ENCODE measurements around the gene CCDC70.
"Not testable (repeated sequence)": the region's sequence is repeated elsewhere in the genome, so short reads cannot be mapped to it uniquely, and the experiment has no call there.

Gene CCDC70

GRCh38 chr13:51865838-51866237, 4.1 kb downstream of the CCDC70 start:
- DNase-seq: no peak

GRCh38 chr13:51867062-51867461, 5.3 kb downstream of the CCDC70 start:
- DNase-seq: no peak

DNA sequence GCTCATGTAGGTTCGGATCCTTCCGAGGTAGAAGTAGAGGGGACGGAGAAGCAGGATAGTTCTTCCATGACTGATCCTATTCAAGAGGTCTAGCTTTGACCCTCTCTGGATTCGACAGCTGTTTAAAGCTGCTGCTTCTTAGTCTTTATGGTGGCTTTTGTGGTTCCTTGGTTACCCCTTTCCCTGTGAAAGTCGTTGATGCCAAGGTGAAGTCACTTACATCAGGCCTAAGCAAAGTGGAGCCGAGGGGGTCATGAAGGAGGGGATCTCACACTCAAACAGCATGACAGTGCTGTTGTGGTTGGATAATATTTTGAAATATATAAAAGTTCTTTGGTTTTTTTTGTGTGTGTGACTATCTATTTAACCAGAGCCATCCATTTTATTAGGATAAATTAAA, 8.1 kb downstream of the CCDC70 start:
- no peak for DNase-seq

- no peak for DNase-seq
Measured at GRCh38 chr13:51870616-51871015, 8.8 kb downstream of the CCDC70 start.

GRCh38 chr13:51873117-51873798, 11.5 kb downstream of the CCDC70 start:
- no peak for DNase-seq

- no peak for DNase-seq
Measured at GRCh38 chr13:51873837-51874236, 12.1 kb downstream of the CCDC70 start.

GRCh38 chr13:51874651-51875050, 12.9 kb downstream of the CCDC70 start:
- DNase-seq: no peak

DNA sequence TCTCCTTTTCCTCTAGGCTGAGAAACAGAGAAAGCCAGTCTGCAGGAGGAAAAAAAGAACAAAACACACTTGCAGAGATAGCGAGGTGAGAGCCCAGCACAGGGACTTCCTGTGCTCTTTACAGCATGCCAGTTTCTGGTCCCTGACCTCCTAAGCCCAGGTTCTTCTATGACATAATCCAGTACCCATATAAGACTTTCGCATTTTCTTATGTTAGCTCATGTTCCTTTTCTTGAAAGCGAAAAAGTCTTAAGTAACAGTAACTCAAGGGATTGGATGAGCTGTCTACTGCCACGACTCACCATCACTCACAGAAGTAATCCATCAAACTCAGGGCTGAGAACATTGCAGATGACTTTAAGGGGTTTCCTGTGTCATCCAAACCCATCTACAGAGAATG, 17.4 kb downstream of the CCDC70 start:
- no peak for DNase-seq

DNA sequence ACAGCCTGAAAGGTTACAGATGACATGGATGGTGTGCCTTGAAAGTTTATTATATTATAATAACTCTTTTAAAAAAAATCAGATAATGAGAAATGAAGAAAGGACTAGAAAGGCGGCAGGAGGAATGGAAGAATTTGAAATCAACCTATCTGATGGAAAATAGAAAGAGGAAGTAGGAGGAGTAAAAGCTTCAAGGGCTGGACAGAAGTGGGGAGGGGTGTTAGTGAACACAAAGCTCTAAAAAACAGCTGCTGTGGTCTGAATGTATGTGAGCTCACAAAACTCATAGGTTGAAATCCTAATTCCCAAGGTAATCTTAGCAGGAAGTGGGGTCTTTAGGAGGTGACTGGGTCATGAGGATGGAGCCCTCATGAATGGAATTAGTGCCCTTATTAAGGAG, 19.5 kb downstream of the CCDC70 start:
- no peak for DNase-seq

DNA sequence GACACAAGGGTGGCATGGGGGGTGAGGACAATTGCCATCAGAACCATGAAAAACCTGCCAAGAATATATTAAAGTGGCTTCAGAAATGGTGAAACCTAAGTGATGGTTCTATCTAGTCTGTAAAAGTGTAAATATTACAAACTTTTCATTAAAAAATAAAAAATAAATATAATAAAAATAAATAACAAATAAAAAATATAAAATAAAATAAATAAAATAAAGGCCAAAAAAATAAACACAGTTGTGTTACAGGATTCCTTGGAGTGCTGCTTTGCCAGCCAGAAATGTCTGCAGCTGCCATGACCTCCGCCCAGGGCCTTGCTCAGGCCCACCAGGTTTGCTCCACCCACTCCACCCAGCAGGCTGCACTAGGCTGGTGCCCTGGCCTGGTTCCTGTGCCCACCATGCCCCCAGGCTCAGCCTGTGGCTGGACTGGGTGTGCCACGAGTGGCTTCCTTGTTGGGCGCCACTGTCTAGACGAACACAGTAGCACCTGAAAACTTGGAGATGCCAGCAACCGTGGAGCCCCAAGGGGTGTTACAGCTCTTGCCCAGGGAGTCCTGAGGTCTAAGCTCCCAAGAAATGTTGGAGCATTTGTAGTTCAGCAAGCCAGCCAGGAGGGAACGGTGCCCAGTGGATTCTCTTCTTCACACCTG, 20.9 kb downstream of the CCDC70 start:
- DNase-seq: no peak

GRCh38 chr13:51883226-51883600, 21.4 kb downstream of the CCDC70 start:
- no peak for DNase-seq

GRCh38 chr13:51885651-51886050, 23.9 kb downstream of the CCDC70 start:
- DNase-seq: no peak

DNA sequence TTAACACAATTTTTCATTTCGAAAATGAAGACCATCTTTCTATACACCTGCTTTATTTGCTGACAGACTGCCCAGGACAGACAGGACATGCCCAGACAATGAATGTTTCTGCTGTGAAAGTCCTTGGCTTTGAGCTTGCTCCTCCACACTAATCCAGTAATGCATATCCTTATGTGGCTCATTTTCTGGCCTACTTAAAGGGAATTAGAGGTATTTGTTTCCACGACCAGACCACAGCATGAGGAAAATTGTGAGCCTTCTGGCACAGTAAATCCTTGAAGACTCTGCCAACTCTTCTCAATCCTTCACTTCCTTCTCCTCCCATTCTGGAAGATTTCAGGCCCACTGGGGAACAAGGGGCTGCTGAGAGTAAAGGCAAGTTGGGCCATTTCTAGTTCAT, 25.7 kb downstream of the CCDC70 start:
- no peak for DNase-seq

- no peak for DNase-seq
Measured at GRCh38 chr13:51892657-51893056, 30.9 kb downstream of the CCDC70 start.

DNA sequence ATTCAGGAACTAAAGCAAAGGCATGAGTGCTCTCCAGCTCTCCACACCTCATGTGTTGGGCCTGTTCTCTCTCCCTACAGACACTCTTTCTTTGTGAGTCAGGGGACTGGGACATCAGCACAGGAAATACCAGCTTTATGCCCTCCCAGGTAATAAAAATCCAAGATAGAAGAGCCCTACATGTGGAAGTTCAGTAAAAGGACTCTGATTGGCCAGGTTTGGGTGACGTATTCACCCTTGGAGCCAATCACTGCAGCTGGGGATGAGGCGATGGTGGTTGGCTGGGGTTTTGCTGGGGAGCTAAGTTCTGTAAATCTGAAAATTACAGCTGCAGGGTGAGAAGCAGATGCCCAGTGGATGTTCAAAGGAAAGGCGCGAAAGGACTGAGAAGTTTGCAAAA, 32.5 kb downstream of the CCDC70 start:
- DNase-seq: no peak

DNA sequence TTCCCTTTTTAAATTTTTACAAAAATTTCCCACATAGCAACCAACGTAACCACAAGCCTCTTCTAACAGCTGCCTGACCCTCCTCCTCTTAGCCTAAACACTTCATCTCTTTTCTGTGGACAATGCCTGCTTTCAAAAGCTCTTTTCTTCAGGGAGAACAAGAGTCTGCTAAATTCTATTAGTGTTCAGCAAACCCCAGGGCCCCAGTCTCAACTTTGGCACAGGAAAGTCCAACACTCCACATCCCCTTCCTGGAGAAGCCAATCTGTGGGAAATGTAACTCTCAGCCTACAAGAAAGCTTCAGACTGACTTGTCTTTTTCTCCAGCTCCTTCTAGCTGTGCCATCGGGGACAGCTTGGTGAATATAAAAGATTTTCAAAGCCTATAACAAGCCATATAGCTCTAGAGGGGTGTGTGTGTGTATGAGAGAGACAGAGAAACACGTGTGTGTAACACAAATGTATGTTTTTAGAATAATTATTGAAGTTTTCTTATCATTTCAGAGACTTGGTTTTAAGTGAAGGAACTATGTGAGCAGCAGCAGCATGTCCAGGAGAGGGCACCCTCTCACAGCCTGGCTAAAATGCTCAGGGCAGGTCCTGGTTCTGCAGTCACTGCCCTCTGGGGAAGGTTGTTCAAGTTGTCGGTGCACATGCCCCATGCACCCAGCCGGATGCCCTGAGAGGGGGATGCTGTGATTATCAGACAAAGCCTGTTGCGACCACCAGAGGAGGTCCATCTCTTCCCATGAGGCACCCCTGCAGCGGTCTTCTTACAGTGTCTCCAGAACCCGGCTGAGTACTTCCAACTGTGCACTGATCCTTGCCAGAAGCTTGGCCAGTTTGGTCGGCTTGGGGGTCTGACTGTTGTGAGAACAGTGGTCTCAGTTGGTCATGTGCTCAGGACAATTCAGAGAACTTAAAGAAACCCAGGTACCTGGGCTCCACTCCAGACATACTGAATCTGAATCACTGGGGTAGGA, 34.4 kb downstream of the CCDC70 start:
- peak; percentile 13 for DNase-seq

DNA sequence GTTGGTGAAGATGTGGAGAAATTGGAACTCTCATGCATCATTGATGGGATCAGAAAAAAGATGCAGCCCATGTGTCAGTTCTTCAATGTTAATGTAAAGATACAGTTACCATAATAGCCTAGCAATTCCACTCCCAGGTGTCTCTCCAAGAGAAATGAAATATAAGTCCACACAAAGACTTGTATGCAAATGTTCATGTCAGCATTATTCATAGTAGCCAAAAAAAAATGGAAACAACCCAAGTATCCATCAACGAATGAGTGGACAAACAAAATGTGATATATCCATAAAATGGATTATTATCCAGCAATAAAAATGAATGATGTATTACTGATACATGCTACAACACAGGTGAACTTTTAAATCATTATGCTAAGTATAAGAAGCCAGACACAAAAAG, 38.7 kb downstream of the CCDC70 start:
- no peak for DNase-seq

GRCh38 chr13:51902776-51903175, 41.0 kb downstream of the CCDC70 start:
- DNase-seq: no peak

DNA sequence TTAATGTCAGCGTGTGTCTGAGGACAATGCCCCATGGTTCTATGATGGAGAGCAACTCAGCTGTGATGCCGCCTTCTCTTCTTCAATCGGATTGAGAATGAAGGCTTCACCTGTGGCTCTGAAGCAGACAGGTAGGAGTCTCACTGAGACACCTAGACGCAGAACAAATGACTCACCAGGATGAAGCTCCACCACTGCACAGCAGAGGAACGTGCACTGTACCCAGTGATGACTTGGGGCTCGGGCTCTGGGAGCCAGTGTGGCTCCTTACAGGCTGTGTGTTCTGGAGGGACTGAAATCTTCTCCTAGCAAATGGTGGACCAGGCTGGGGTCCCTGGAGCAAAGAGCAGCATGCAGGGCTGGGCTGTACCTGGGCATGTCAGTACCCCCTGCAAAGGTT, 44.0 kb downstream of the CCDC70 start:
- no peak for DNase-seq

- no peak for DNase-seq
Measured at GRCh38 chr13:51906581-51906980, 44.8 kb downstream of the CCDC70 start.

GRCh38 chr13:51907040-51907732, 45.4 kb downstream of the CCDC70 start:
- DNase-seq: no peak

DNA sequence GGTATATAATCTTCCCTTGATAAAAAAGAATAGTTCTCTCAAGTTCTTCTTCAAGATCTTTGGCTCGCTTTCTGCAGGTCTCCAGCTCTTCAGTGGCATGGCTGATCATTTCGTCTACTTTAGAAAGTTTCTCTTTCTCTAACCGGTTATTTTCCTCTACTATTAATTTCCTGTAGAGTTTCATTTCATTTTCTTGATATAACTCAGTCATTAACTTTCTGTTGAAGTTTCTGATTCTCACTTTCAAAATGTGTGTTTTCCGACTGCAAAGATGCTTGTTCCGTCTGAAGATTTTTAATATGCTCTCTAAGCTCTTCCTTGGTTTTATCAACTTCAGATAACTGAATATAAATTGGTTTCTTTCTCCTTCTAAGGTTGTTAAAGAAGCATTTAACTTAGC, 47.5 kb downstream of the CCDC70 start:
- not testable (repeated sequence) for DNase-seq

GRCh38 chr13:51910508-51910907, 48.7 kb downstream of the CCDC70 start:
- DNase-seq: no peak

Data from NCI-H1694 treated with DMSO at 0.1 percent for 48 hours (cell line).